H9 (cell line): ENCODE results near the gene APOL2. TPM values are rescaled to one million over a fixed set of nuclear protein-coding genes. Genes with fewer than 3 reads are reported as not detected.

ENCODE experiments used
- DNase-seq: peaks from one replicate; pipeline ENCODE4 v3.0.0-alpha.2; 2017
- H2AFZ ChIP-seq: one replicate; pipeline ENCODE4 v1.6.1; 2013; ENCODE audit warnings: mild to moderate bottlenecking, low read length, control low read depth, moderate library complexity
- H2AK5ac ChIP-seq: 2 replicates; pipeline ENCODE4 v1.6.1; 2013; ENCODE audit warnings: low read length, control low read depth, mixed read lengths; ENCODE audit not compliant: insufficient read length
- H2BK120ac ChIP-seq: one replicate; pipeline ENCODE4 v1.6.1; 2013; ENCODE audit warnings: low read depth, mild to moderate bottlenecking, low read length, control low read depth, inconsistent platforms; ENCODE audit not compliant: poor library complexity, severe bottlenecking
- H2BK12ac ChIP-seq: 2 replicates; pipeline ENCODE4 v1.6.1; 2013; ENCODE audit warnings: low read length, control low read depth, mixed read lengths, low read depth; ENCODE audit not compliant: insufficient read length
- H2BK15ac ChIP-seq: 2 replicates; pipeline ENCODE4 v1.6.1; 2013; ENCODE audit warnings: low read depth, low read length, control low read depth
- H2BK20ac ChIP-seq: one replicate; pipeline ENCODE4 v1.6.1; 2013; ENCODE audit warnings: low read depth, mild to moderate bottlenecking, low read length, control low read depth, inconsistent platforms; ENCODE audit not compliant: poor library complexity, severe bottlenecking
- H2BK5ac ChIP-seq: 2 replicates; pipeline ENCODE4 v1.6.1; 2013; ENCODE audit warnings: low read length, control low read depth, mixed read lengths; ENCODE audit not compliant: insufficient read length
- H3K14ac ChIP-seq: 2 replicates; pipeline ENCODE4 v1.6.1; 2013; ENCODE audit warnings: low read length, control low read depth; ENCODE audit not compliant: insufficient read depth
- H3K18ac ChIP-seq: 2 replicates; pipeline ENCODE4 v1.6.1; 2013; ENCODE audit warnings: low read depth, mild to moderate bottlenecking, mixed read lengths, low read length, control low read depth; ENCODE audit not compliant: insufficient read length
- H3K23ac ChIP-seq: 2 replicates; pipeline ENCODE4 v1.6.1; 2013; ENCODE audit warnings: low read length, control low read depth, mixed read lengths, low read depth; ENCODE audit not compliant: insufficient read length
- H3K23me2 ChIP-seq: 2 replicates; pipeline ENCODE4 v1.6.1; 2013; ENCODE audit warnings: low read depth, mild to moderate bottlenecking, mixed read lengths, low read length, control low read depth; ENCODE audit not compliant: insufficient read length, poor library complexity, severe bottlenecking
- H3K27ac ChIP-seq: 2 replicates; pipeline ENCODE4 v1.5.1; 2013; ENCODE audit warnings: low read length, control low read depth, mixed read lengths, low read depth; ENCODE audit not compliant: insufficient read length
- H3K27me3 ChIP-seq: 2 replicates; pipeline ENCODE4 v1.6.1; 2013; ENCODE audit warnings: low read length, control low read depth, inconsistent platforms; ENCODE audit not compliant: insufficient read depth
- H3K4ac ChIP-seq: 2 replicates; pipeline ENCODE4 v1.6.1; 2013; ENCODE audit warnings: low read depth, mild to moderate bottlenecking, control low read depth, inconsistent platforms, low read length, moderate library complexity
- H3K4me1 ChIP-seq: 2 replicates; pipeline ENCODE4 v1.6.1; 2013; ENCODE audit warnings: low read length, control low read depth, inconsistent platforms; ENCODE audit not compliant: insufficient read depth
- H3K4me2 ChIP-seq: 2 replicates; pipeline ENCODE4 v1.6.1; 2013; ENCODE audit warnings: low read length, control low read depth, mixed read lengths; ENCODE audit not compliant: insufficient read length, insufficient read depth
- H3K56ac ChIP-seq: 2 replicates; pipeline ENCODE4 v1.6.1; 2013; ENCODE audit warnings: low read depth, mild to moderate bottlenecking, mixed read lengths, low read length, control low read depth; ENCODE audit not compliant: insufficient read length
- H3K79me1 ChIP-seq: 2 replicates; pipeline ENCODE4 v1.6.1; 2013; ENCODE audit warnings: low read depth, mild to moderate bottlenecking, moderate library complexity, low read length, control low read depth, inconsistent platforms; ENCODE audit not compliant: insufficient read depth, poor library complexity, severe bottlenecking
- H3K79me2 ChIP-seq: 2 replicates; pipeline ENCODE4 v1.6.1; 2013; ENCODE audit warnings: low read length, control low read depth, inconsistent platforms; ENCODE audit not compliant: insufficient read depth
- H3K9ac ChIP-seq: 2 replicates; pipeline ENCODE4 v1.6.1; 2013; ENCODE audit warnings: low read length, control low read depth, mixed read lengths; ENCODE audit not compliant: insufficient read length; ENCODE audit errors: extremely low read depth
- H3K9me3 ChIP-seq: one replicate; pipeline ENCODE4 v1.6.1; 2013; ENCODE audit warnings: low read depth, low read length, inconsistent platforms; ENCODE audit not compliant: control insufficient read depth
- H3T11ph ChIP-seq: one replicate; pipeline ENCODE4 v1.6.1; 2013; ENCODE audit warnings: mild to moderate bottlenecking, low read length, control low read depth, inconsistent platforms
- H4K20me1 ChIP-seq: one replicate; pipeline ENCODE4 v1.6.1; 2013; ENCODE audit not compliant: control insufficient read depth, insufficient read length, insufficient read depth
- H4K5ac ChIP-seq: 2 replicates; pipeline ENCODE4 v1.6.1; 2013; ENCODE audit warnings: low read depth, mild to moderate bottlenecking, mixed read lengths, low read length, control low read depth; ENCODE audit not compliant: insufficient read length
- H4K8ac ChIP-seq: replicated peaks from 2 replicates; pipeline ENCODE4 v1.6.1; 2013; ENCODE audit warnings: low read length, control low read depth, mixed read lengths, low read depth; ENCODE audit not compliant: insufficient read length
- H4K91ac ChIP-seq: 2 replicates; pipeline ENCODE4 v1.6.1; 2013; ENCODE audit warnings: low read depth, mild to moderate bottlenecking, moderate library complexity, mixed read lengths, low read length, control low read depth; ENCODE audit not compliant: insufficient read length
- H3K27ac Mint-ChIP-seq, 3 experiments: 2 replicates in 2 of 3; 3 replicates in 1 of 3; pipeline ENCODE4 v1.8.0; 2020 to 2021; ENCODE audit warnings: mixed read lengths in 3 of 3, mild to moderate bottlenecking in 1 of 3, moderate library complexity in 1 of 3
- H3K27me3 Mint-ChIP-seq: 2 replicates; pipeline ENCODE4 v1.8.0; 2021; ENCODE audit warnings: low read depth, mild to moderate bottlenecking, moderate library complexity, mixed read lengths
- H3K36me3 Mint-ChIP-seq, 3 experiments: 2 replicates in 2 of 3; 3 replicates in 1 of 3; pipeline ENCODE4 v1.8.0; 2020 to 2021; ENCODE audit warnings: low read depth in 3 of 3, mixed read lengths in 3 of 3; ENCODE audit not compliant: insufficient read depth in 1 of 3
- H3K4me1 Mint-ChIP-seq, 2 experiments: 2 replicates each; pipeline ENCODE4 v1.8.0; 2020; ENCODE audit warnings: mixed read lengths in 2 of 2
- H3K4me3 Mint-ChIP-seq, 2 experiments: 2 replicates in 1 of 2; 3 replicates in 1 of 2; pipeline ENCODE4 v1.8.0; 2020 to 2021; ENCODE audit warnings: mild to moderate bottlenecking in 2 of 2, mixed read lengths in 2 of 2, moderate library complexity in 1 of 2
- H3K9me3 Mint-ChIP-seq, 2 experiments: 2 replicates in 1 of 2; 3 replicates in 1 of 2; pipeline ENCODE4 v1.8.0; 2020; ENCODE audit warnings: mild to moderate bottlenecking in 2 of 2, mixed read lengths in 2 of 2, moderate library complexity in 1 of 2
- WGBS: extraction: QIAGEN DNeasy Blood & Tissue Kit; methylation state at CpG from one replicate; pipeline ENCODE4 v1.1.7; 2013; ENCODE audit warnings: missing lambda C conversion rate, low lambda C conversion rate, mixed read lengths; ENCODE audit not compliant: insufficient read length; ENCODE audit errors: extremely low coverage; 5-methylcytosine and 5-hydroxymethylcytosine counted together
- total RNA-seq: library from RNA; stranded (reverse); gene quantifications from 2 replicates; pipeline ENCODE4 v1.2.1, GENCODE V29; 2021
- TF ChIP-seq, protein P1 (sequence below): fragments of 200-600 bp; sonication (generic); conservative IDR thresholded peaks from 3 replicates; pipeline ENCODE4 v1.8.0; 2021; ENCODE audit warnings: antibody characterized with exemption, mild to moderate bottlenecking

APOL2 gene
- total RNA-seq, 1 experiment from 2014 or later = 15.6 TPM

DNA sequence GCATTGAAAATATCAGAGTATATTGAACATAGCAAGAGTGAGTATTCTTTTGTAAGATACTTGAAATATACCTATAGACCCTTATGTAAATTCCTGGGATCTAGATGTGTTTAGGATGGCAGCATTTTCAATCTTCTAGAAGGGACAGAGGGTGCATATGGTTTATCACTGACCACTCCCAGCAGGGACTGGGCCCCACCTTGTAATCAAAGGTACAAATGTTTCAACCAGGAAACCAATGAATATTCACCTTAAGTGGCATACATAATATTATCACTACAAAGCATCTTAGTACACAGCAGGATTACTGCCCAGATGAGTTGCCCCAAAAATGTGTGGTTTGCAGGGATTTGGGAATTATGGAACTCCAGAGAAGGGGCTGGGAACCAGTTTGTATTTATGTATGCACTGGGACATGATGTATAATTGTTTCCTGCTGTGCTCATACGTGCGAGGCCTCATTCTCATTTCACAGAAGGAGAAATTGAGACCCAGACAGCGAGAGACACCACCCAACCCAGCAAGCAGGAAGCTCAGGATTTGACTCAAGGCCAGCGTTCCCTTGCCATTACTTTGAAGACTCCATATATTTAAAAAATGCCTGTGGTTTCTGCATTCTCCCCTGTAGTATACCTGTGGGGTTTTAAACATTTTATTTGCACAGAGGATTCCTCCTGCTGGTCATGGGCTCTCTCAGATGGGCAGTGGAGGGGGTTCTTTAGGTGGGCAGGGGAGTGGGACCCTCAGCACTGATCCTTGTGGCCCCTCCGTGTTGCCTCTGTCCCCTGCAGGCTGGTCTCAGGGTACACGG lies 42.9 kb downstream of the APOL2 start:
- no peaks in the 10 kb centered on the region for H3K36me3 Mint-ChIP-seq
- no peak overlapping the region for H3K4ac ChIP-seq
- H3K56ac ChIP-seq = no peak overlapping the region
- no peaks in the 10 kb centered on the region for H3K27me3 ChIP-seq
- no CpG with 5 or more reads among the region's 6 CpGs for WGBS
- no peak overlapping the region for H4K91ac ChIP-seq
- no peak overlapping the region for H4K8ac ChIP-seq
- peak overlapping the region; percentile 80 to 94 (median 89); a peak in 1 of 7 replicates for H3K27ac Mint-ChIP-seq
- no peak overlapping the region for H4K5ac ChIP-seq
- no peak overlapping the region for H3K14ac ChIP-seq
- no peaks in the 10 kb centered on the region; a peak in 1 of 5 replicates for H3K9me3 Mint-ChIP-seq
- no peak overlapping the region for H2AFZ ChIP-seq
- no peaks in the 10 kb centered on the region for H3K23me2 ChIP-seq
- H2BK20ac ChIP-seq = no peak overlapping the region
- H3K9me3 ChIP-seq = no peaks in the 10 kb centered on the region
- H2BK120ac ChIP-seq = no peak overlapping the region
- H3K27ac ChIP-seq = no peak overlapping the region
- no peak overlapping the region for H2BK12ac ChIP-seq
- no peak overlapping the region for H3K4me2 ChIP-seq
- no peak overlapping the region for H2BK5ac ChIP-seq
- no peak overlapping the region for H3K23ac ChIP-seq
- H3K4me1 Mint-ChIP-seq = peaks cover 34 to 47% of the 10 kb centered on the region in 2 experiments
- H3K4me3 Mint-ChIP-seq = peak overlapping the region in 1 of 2 experiments; percentile 53; a peak in 1 of 5 replicates
- H3K79me2 ChIP-seq = no peaks in the 10 kb centered on the region
- H2BK15ac ChIP-seq = no peak overlapping the region
- DNase-seq = no peak
- TF ChIP-seq, protein P1, sequence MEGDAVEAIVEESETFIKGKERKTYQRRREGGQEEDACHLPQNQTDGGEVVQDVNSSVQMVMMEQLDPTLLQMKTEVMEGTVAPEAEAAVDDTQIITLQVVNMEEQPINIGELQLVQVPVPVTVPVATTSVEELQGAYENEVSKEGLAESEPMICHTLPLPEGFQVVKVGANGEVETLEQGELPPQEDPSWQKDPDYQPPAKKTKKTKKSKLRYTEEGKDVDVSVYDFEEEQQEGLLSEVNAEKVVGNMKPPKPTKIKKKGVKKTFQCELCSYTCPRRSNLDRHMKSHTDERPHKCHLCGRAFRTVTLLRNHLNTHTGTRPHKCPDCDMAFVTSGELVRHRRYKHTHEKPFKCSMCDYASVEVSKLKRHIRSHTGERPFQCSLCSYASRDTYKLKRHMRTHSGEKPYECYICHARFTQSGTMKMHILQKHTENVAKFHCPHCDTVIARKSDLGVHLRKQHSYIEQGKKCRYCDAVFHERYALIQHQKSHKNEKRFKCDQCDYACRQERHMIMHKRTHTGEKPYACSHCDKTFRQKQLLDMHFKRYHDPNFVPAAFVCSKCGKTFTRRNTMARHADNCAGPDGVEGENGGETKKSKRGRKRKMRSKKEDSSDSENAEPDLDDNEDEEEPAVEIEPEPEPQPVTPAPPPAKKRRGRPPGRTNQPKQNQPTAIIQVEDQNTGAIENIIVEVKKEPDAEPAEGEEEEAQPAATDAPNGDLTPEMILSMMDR = no peak
- no peak overlapping the region for H3K9ac ChIP-seq
- peaks cover 4% of the 10 kb centered on the region; the same call in 1 of the 2 replicates for H3K4me1 ChIP-seq
- no peak overlapping the region for H2AK5ac ChIP-seq
- H4K20me1 ChIP-seq = no peaks in the 10 kb centered on the region
- H3K18ac ChIP-seq = peak overlapping the region; percentile 33
- H3T11ph ChIP-seq = no peak overlapping the region
- H3K27me3 Mint-ChIP-seq = peaks cover 2% of the 10 kb centered on the region; the same call in 1 of the 2 replicates
- no peaks in the 10 kb centered on the region for H3K79me1 ChIP-seq
